Middle frontal gyrus (tissue), 1 donor: ENCODE data around the gene RIN2.
"Not testable (repeated sequence)": the region's sequence is repeated elsewhere in the genome, so short reads cannot be mapped to it uniquely, and the experiment has no call there.

Experiments used
- DNase-seq: peaks from one replicate; pipeline ENCODE4 v3.0.0-alpha.2; 2015; ENCODE audit warnings: low spot score; ENCODE audit errors: extremely low spot score

Gene RIN2

GRCh38 chr20:19739351-19739750 lies 18.7 kb upstream of the RIN2 start:
- DNase-seq = no peak

GRCh38 chr20:19740512-19740911 lies 17.5 kb upstream of the RIN2 start:
- no peak for DNase-seq

- no peak for DNase-seq
These were observed 16.1 kb upstream of the RIN2 start for GRCh38 chr20:19741924-19742323.

- DNase-seq = no peak
These were observed 15.0 kb upstream of the RIN2 start for GRCh38 chr20:19742974-19743639.

- DNase-seq = no peak
These were observed 14.4 kb upstream of the RIN2 start for GRCh38 chr20:19743640-19743995.

GRCh38 chr20:19745106-19745505 lies 13.0 kb upstream of the RIN2 start:
- DNase-seq = no peak

- no peak for DNase-seq
These were observed 12.5 kb upstream of the RIN2 start for GRCh38 chr20:19745584-19745983.

- no peak for DNase-seq
These were observed 11.7 kb upstream of the RIN2 start for GRCh38 chr20:19746396-19746795.

GRCh38 chr20:19747903-19748302 lies 10.2 kb upstream of the RIN2 start:
- DNase-seq = no peak

- no peak for DNase-seq
These were observed 9.4 kb upstream of the RIN2 start for GRCh38 chr20:19748681-19749080.

- DNase-seq = no peak
These were observed 8.4 kb upstream of the RIN2 start for GRCh38 chr20:19749618-19750071.

GRCh38 chr20:19750101-19750606 lies 7.9 kb upstream of the RIN2 start:
- no peak for DNase-seq

- DNase-seq = no peak
These were observed 7.0 kb upstream of the RIN2 start for GRCh38 chr20:19750907-19751636.

GRCh38 chr20:19754201-19754600 lies 3.9 kb upstream of the RIN2 start:
- DNase-seq = not testable (repeated sequence)

- no peak for DNase-seq
These were observed 1.1 kb upstream of the RIN2 start for GRCh38 chr20:19756761-19757486.

GRCh38 chr20:19757487-19758132 lies 448 bp upstream of the RIN2 start:
- no peak for DNase-seq

- no peak for DNase-seq
These were observed 658 bp downstream of the RIN2 start for GRCh38 chr20:19758501-19759331.

- no peak for DNase-seq
These were observed 2.3 kb downstream of the RIN2 start for GRCh38 chr20:19760371-19760721.

GRCh38 chr20:19761326-19761725 lies 3.3 kb downstream of the RIN2 start:
- DNase-seq = no peak

GRCh38 chr20:19761841-19762240 lies 3.8 kb downstream of the RIN2 start:
- no peak for DNase-seq

- DNase-seq = no peak
These were observed 6.1 kb downstream of the RIN2 start for GRCh38 chr20:19764207-19764606.
